Astrocyte (in vitro differentiated cells and primary cell): ENCODE measurements around the gene IL13. TPM values are rescaled to one million over a fixed set of nuclear protein-coding genes. Genes with fewer than 3 reads are reported as not detected.
A peak's percentile ranks its signal among the peaks of the same experiment; 100 is the strongest.

ENCODE experiments used
- DNase-seq: peaks from one replicate; pipeline ENCODE4 v3.0.0-alpha.2; 2010; ENCODE audit warnings: low read depth
- FAIRE-seq: peaks from 2 replicates; lab custom pipeline; 2011; peaks lifted over from hg19 to GRCh38; lab: Jason Lieb, UNC
- H2AFZ ChIP-seq: 2 replicates; pipeline ENCODE4 v1.6.0; 2012; ENCODE audit warnings: low read depth, low read length, inconsistent platforms
- H3K27ac ChIP-seq: 2 replicates; pipeline ENCODE4 v1.5.1; 2011; ENCODE audit warnings: low read depth, low read length, inconsistent platforms
- H3K27me3 ChIP-seq: 2 replicates; pipeline ENCODE4 v1.6.0; 2011; ENCODE audit warnings: low read length, inconsistent platforms; ENCODE audit not compliant: insufficient read depth
- H3K36me3 ChIP-seq: 2 replicates; pipeline ENCODE4 v1.5.1; 2011; ENCODE audit warnings: low read length, inconsistent platforms; ENCODE audit not compliant: insufficient read depth
- H3K4me1 ChIP-seq: 2 replicates; pipeline ENCODE4 v1.5.1; 2011; ENCODE audit warnings: low read length, inconsistent platforms; ENCODE audit not compliant: insufficient read depth
- H3K4me2 ChIP-seq: 2 replicates; pipeline ENCODE4 v1.6.0; 2012; ENCODE audit warnings: low read length, inconsistent platforms
- H3K4me3 ChIP-seq: 2 replicates; pipeline ENCODE4 v1.5.1; 2011; ENCODE audit warnings: low read depth, mild to moderate bottlenecking, low read length, inconsistent platforms; ENCODE audit not compliant: insufficient read depth
- H3K79me2 ChIP-seq: 2 replicates; pipeline ENCODE4 v1.6.0; 2012; ENCODE audit warnings: mild to moderate bottlenecking, low read length, inconsistent platforms; ENCODE audit not compliant: insufficient read depth
- H3K9ac ChIP-seq: 2 replicates; pipeline ENCODE4 v1.6.0; 2012; ENCODE audit warnings: mild to moderate bottlenecking, low read length, inconsistent platforms
- H3K9me3 ChIP-seq: 2 replicates; pipeline ENCODE4 v1.5.1; 2012; ENCODE audit warnings: low read depth, mild to moderate bottlenecking, low read length, inconsistent platforms; ENCODE audit not compliant: insufficient read depth
- H4K20me1 ChIP-seq: 2 replicates; pipeline ENCODE4 v1.6.0; 2012; ENCODE audit warnings: low read length, inconsistent platforms; ENCODE audit not compliant: insufficient read depth
- H3K27ac Mint-ChIP-seq: one replicate; pipeline ENCODE4 v1.8.0; 2021; ENCODE audit warnings: mild to moderate bottlenecking, mixed read lengths; ENCODE audit not compliant: unreplicated experiment
- H3K27me3 Mint-ChIP-seq: one replicate; pipeline ENCODE4 v1.8.0; 2021; ENCODE audit warnings: low read depth, mixed read lengths; ENCODE audit not compliant: unreplicated experiment
- H3K36me3 Mint-ChIP-seq: one replicate; pipeline ENCODE4 v1.8.0; 2021; ENCODE audit warnings: low read depth, mixed read lengths; ENCODE audit not compliant: unreplicated experiment
- H3K4me1 Mint-ChIP-seq: one replicate; pipeline ENCODE4 v1.8.0; 2021; ENCODE audit warnings: low read depth, mixed read lengths; ENCODE audit not compliant: unreplicated experiment
- H3K4me3 Mint-ChIP-seq: one replicate; pipeline ENCODE4 v1.8.0; 2021; ENCODE audit warnings: mild to moderate bottlenecking, moderate library complexity, mixed read lengths; ENCODE audit not compliant: unreplicated experiment
- H3K9me3 Mint-ChIP-seq: one replicate; pipeline ENCODE4 v1.8.0; 2021; ENCODE audit warnings: mild to moderate bottlenecking, mixed read lengths; ENCODE audit not compliant: unreplicated experiment
- EZH2 ChIP-seq: IDR thresholded peaks from 2 replicates; pipeline ENCODE4 v1.6.1; 2012; ENCODE audit warnings: mild to moderate bottlenecking, low read length, inconsistent platforms; ENCODE audit not compliant: insufficient read depth
- total RNA-seq: library from RNA; stranded (reverse); gene quantifications from 2 replicates; pipeline ENCODE4 v1.2.1, GENCODE V29; 2021
- TF ChIP-seq, protein P1 (sequence below): IDR thresholded peaks from 2 replicates; pipeline ENCODE4 v1.5.1; 2011; ENCODE audit warnings: low read depth, mild to moderate bottlenecking, inconsistent platforms, low read length, moderate library complexity; ENCODE audit not compliant: insufficient read depth

IL13 gene
- total RNA-seq, 1 donor from 2014 or later = not detected

DNA sequence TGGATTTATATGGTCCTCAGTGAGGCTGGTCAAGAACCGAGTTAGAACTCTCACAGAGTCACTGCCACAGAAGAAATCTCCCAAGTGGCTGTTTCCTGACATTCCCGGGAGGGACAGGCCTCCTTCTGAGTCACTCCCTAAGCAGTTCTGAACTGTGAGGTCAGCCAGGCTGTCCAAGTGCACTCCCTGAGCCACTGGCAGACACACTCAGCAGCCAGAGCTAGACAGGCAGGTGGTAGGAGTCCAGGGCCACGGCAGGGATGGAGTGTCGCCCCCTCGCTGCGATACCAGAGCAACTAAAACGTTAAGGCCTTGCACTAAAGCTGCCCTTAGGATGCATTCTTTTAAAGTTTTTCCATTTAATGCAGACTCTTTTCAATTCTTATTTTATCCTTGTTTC, 19.2 kb downstream of the IL13 start:
- H3K4me3 Mint-ChIP-seq = no peak overlapping the region
- H3K4me2 ChIP-seq = peak overlapping the region; percentile 24
- no peak overlapping the region for H2AFZ ChIP-seq

DNA sequence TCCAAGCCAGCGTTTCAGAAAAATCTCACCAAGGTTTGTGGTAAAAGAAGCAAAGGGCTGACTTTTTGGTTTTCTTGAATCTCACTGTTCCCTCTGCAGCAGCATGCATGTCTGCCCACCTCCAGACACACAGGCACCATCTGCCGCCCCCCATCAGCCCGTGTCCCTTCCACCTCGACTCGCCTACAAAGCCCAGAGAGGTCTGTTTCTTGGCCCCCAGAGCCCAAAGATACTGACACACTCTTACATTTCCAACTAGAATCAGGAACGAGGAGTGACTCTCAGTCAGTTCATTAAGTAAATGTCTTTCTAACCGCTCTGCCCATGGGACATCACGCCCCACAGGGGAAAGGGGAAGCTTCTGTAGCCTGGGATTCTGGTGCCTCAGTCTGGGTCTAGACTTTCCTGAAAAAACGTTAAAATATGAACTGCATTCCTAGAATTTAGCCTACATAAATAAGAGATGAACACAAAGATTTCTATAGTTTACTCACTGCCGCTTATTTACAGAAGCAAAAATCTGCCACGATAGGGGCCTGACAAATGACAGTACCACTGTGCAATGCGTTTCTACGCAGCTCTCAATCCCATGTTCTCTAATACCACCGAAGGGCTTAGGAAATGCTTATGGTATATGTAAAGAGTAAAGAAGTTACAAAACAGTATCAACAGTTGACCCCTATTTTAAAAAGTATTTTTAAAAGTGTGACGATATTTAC, 19.9 kb downstream of the IL13 start:
- Histone ChIP-seq H3K36me3 (no peaks in the 10 kb centered on the region), H3K4me3 (no peak overlapping the region), H2AFZ (no peak overlapping the region), H3K79me2 (no peaks in the 10 kb centered on the region), H3K27me3 (no peaks in the 10 kb centered on the region), H3K9me3 (no peaks in the 10 kb centered on the region), H3K4me1 (peaks cover 29% of the 10 kb centered on the region), H3K9ac (no peak overlapping the region), H3K27ac (no peak overlapping the region), H4K20me1 (no peaks in the 10 kb centered on the region), H3K4me2 (peak overlapping the region; percentile 24)
- no peak for FAIRE-seq
- H3K36me3 Mint-ChIP-seq = peaks cover 5% of the 10 kb centered on the region
- no peak for TF ChIP-seq EZH2
- TF ChIP-seq, protein P1, sequence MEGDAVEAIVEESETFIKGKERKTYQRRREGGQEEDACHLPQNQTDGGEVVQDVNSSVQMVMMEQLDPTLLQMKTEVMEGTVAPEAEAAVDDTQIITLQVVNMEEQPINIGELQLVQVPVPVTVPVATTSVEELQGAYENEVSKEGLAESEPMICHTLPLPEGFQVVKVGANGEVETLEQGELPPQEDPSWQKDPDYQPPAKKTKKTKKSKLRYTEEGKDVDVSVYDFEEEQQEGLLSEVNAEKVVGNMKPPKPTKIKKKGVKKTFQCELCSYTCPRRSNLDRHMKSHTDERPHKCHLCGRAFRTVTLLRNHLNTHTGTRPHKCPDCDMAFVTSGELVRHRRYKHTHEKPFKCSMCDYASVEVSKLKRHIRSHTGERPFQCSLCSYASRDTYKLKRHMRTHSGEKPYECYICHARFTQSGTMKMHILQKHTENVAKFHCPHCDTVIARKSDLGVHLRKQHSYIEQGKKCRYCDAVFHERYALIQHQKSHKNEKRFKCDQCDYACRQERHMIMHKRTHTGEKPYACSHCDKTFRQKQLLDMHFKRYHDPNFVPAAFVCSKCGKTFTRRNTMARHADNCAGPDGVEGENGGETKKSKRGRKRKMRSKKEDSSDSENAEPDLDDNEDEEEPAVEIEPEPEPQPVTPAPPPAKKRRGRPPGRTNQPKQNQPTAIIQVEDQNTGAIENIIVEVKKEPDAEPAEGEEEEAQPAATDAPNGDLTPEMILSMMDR = no peak
- no peak overlapping the region for H3K4me3 Mint-ChIP-seq
- H3K9me3 Mint-ChIP-seq = peaks cover 4% of the 10 kb centered on the region
- no peak for DNase-seq
- H3K27ac Mint-ChIP-seq = peak overlapping the region; percentile 97
- H3K27me3 Mint-ChIP-seq = no peaks in the 10 kb centered on the region
- peaks cover 36% of the 10 kb centered on the region for H3K4me1 Mint-ChIP-seq

More for the DNA sequence above, 19.2 kb downstream of the IL13 start:
- H3K4me1 ChIP-seq = peaks cover 29% of the 10 kb centered on the region
- H3K9ac ChIP-seq = no peak overlapping the region
- peak overlapping the region; percentile 88 for H3K27ac Mint-ChIP-seq
- H3K27me3 ChIP-seq = no peaks in the 10 kb centered on the region
- DNase-seq (peak; percentile 92), FAIRE-seq (peak; percentile 50)
- H3K9me3 ChIP-seq = no peaks in the 10 kb centered on the region
- TF ChIP-seq, protein P1 = peak; percentile 49
- no peak for TF ChIP-seq EZH2
- H3K79me2 ChIP-seq = no peaks in the 10 kb centered on the region
- H3K9me3 Mint-ChIP-seq = peaks cover 4% of the 10 kb centered on the region
- peaks cover 36% of the 10 kb centered on the region for H3K4me1 Mint-ChIP-seq
- no peak overlapping the region for H3K4me3 ChIP-seq
- H3K36me3 ChIP-seq = no peaks in the 10 kb centered on the region
- no peaks in the 10 kb centered on the region for H4K20me1 ChIP-seq
- H3K36me3 Mint-ChIP-seq = peaks cover 5% of the 10 kb centered on the region
- peak overlapping the region; percentile 38 for H3K27ac ChIP-seq
- no peaks in the 10 kb centered on the region for H3K27me3 Mint-ChIP-seq

DNA sequence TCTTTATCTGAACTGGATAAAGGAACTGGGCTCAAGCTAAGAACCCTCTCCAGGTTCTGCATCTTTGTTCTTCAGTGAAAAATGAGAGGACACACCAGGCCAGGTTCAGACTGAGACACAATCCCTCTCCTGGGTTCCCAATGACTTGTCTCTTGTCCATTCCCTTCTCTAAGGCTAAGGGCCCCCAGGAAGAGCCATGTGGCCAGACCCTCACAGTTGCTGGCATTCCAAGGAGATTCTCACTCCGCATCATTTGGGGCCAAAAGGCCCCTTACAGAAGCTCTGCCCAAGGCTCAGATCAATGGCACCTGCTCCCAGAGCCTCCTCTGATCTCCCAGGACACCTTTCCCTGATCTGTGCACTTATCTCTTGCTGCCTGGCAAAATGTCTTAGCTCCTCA, 20.8 kb downstream of the IL13 start:
- Mint-ChIP-seq H3K36me3 (peaks cover 5% of the 10 kb centered on the region), H3K27me3 (no peaks in the 10 kb centered on the region), H3K27ac (no peak overlapping the region), H3K4me3 (no peak overlapping the region), H3K4me1 (peaks cover 36% of the 10 kb centered on the region), H3K9me3 (peaks cover 4% of the 10 kb centered on the region)
- no peak overlapping the region for H3K4me3 ChIP-seq
- H4K20me1 ChIP-seq = no peaks in the 10 kb centered on the region
- no peak overlapping the region for H2AFZ ChIP-seq
- peaks cover 29% of the 10 kb centered on the region for H3K4me1 ChIP-seq
- FAIRE-seq (no peak), DNase-seq (no peak)
- no peaks in the 10 kb centered on the region for H3K27me3 ChIP-seq
- H3K27ac ChIP-seq = no peak overlapping the region
- H3K79me2 ChIP-seq = no peaks in the 10 kb centered on the region
- H3K9me3 ChIP-seq = no peaks in the 10 kb centered on the region
- no peaks in the 10 kb centered on the region for H3K36me3 ChIP-seq
- no peak overlapping the region for H3K4me2 ChIP-seq
- TF ChIP-seq EZH2 = no peak
- H3K9ac ChIP-seq = no peak overlapping the region
